Cardiac muscle cell (in vitro differentiated cells and primary cell): Measurements from ENCODE around the gene SND1. TPM values are rescaled to one million over a fixed set of nuclear protein-coding genes. Genes with fewer than 3 reads are reported as not detected.

ENCODE experiments used
- DNase-seq, 2 donors: peaks; one replicate each; pipeline versions ENCODE4 v3.0.0 to v3.0.0-alpha.2; 2010 to 2017; ENCODE audit warnings: low read depth in 1 of 2, low spot score in 1 of 2
- H3K27ac ChIP-seq: fragments of 200-600 bp; sonication (generic); 2 replicates; pipeline ENCODE4 v1.5.1; 2016
- H3K27me3 ChIP-seq: fragments of 200-600 bp; sonication (generic); 2 replicates; pipeline ENCODE4 v1.6.0; 2016; ENCODE audit warnings: control low read depth
- H3K36me3 ChIP-seq: fragments of 200-600 bp; sonication (generic); 2 replicates; pipeline ENCODE4 v1.5.1; 2016; ENCODE audit warnings: control low read depth
- H3K4me1 ChIP-seq: fragments of 200-600 bp; sonication (generic); 2 replicates; pipeline ENCODE4 v1.8.1; 2017; ENCODE audit warnings: low read depth, mild to moderate bottlenecking, mixed run types
- H3K4me3 ChIP-seq: fragments of 200-600 bp; sonication (generic); 2 replicates; pipeline ENCODE4 v1.5.1; 2016; ENCODE audit warnings: mild to moderate bottlenecking
- H3K9me3 ChIP-seq: fragments of 200-600 bp; sonication (generic); 2 replicates; pipeline ENCODE4 v1.5.1; 2017; ENCODE audit warnings: low read depth, mild to moderate bottlenecking, control low read depth
- polyA plus RNA-seq: library from polyadenylated mRNA; unstranded; fragments of >200 nt; fragmentation: Nextera tagmentation; extraction: Ambion mirVana; gene quantifications from 2 replicates; pipeline ENCODE4 v1.2.1, GENCODE V29; 2016
- total RNA-seq: library from RNA; depleted of rRNA; stranded (reverse); fragments of >200 nt; gene quantifications from 2 replicates; pipeline ENCODE4 v1.2.3, GENCODE V29; 2016
- TF ChIP-seq, protein P1 (sequence below): IDR thresholded peaks from 2 replicates; pipeline ENCODE4 v1.5.1; 2012; ENCODE audit warnings: low read depth, mild to moderate bottlenecking, low read length

Gene SND1
- total and polyA plus RNA-seq, 2 experiments from 2014 or later = 114 to 172 TPM

DNA sequence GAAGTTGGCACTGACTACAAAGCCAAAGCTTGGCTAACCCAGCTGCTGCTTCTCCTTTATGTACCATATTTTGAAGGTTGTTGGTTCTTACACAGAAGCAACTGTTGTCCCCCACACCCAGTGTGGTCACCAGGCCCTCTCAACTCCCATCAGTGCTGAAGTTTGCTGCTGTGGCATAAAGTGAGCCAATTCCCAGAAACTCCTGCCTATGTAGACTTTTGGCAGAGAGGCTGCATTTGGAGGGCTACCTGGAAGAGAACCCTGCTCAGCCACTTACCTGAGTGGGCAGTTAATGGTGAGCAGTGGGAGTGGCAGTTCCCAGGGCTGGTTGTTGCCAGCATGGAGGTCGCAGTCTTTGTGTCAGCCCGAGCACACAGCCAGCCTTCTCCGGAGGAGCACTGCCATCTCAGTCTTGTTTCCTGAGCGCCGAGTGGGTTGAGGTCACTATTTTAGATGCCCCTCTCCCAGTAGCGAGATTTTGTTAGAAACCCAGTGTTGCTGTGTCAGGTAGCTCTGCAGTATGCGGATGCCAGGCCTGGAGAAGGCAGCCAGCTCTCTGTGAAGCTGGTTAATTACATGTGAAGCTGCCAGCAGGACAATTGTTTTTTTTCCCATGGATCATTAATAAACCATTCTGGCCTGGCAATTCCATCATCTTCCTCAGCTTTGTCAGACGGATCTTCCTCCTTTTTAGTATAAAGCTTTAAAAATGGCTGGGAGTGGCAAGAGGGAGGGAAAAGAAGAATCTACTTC lies 354.7 kb downstream of the SND1 start:
- Histone ChIP-seq H3K27ac (no peak overlapping the region), H3K4me1 (peaks cover 75% of the 10 kb centered on the region), H3K27me3 (no peaks in the 10 kb centered on the region), H3K36me3 (no peaks in the 10 kb centered on the region), H3K4me3 (no peak overlapping the region), H3K9me3 (no peaks in the 10 kb centered on the region)
- DNase-seq = no peak
- TF ChIP-seq, protein P1, sequence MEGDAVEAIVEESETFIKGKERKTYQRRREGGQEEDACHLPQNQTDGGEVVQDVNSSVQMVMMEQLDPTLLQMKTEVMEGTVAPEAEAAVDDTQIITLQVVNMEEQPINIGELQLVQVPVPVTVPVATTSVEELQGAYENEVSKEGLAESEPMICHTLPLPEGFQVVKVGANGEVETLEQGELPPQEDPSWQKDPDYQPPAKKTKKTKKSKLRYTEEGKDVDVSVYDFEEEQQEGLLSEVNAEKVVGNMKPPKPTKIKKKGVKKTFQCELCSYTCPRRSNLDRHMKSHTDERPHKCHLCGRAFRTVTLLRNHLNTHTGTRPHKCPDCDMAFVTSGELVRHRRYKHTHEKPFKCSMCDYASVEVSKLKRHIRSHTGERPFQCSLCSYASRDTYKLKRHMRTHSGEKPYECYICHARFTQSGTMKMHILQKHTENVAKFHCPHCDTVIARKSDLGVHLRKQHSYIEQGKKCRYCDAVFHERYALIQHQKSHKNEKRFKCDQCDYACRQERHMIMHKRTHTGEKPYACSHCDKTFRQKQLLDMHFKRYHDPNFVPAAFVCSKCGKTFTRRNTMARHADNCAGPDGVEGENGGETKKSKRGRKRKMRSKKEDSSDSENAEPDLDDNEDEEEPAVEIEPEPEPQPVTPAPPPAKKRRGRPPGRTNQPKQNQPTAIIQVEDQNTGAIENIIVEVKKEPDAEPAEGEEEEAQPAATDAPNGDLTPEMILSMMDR = no peak

- TF ChIP-seq, protein P1 = no peak
- Histone ChIP-seq H3K9me3 (no peaks in the 10 kb centered on the region), H3K27ac (no peak overlapping the region), H3K27me3 (no peaks in the 10 kb centered on the region), H3K36me3 (no peaks in the 10 kb centered on the region), H3K4me3 (no peak overlapping the region), H3K4me1 (peaks cover 75% of the 10 kb centered on the region)
- DNase-seq = no peak
These were observed 355.3 kb downstream of the SND1 start for GRCh38 chr7:128007303-128007680.

GRCh38 chr7:128008141-128008540 lies 356.1 kb downstream of the SND1 start:
- no peaks in the 10 kb centered on the region for H3K9me3 ChIP-seq
- no peaks in the 10 kb centered on the region for H3K36me3 ChIP-seq
- H3K4me3 ChIP-seq = no peak overlapping the region
- H3K4me1 ChIP-seq = peaks cover 73% of the 10 kb centered on the region
- no peaks in the 10 kb centered on the region for H3K27me3 ChIP-seq
- TF ChIP-seq, protein P1 = no peak
- DNase-seq = no peak
- no peak overlapping the region for H3K27ac ChIP-seq

- H3K36me3 ChIP-seq = no peaks in the 10 kb centered on the region
- H3K27me3 ChIP-seq = no peaks in the 10 kb centered on the region
- H3K4me1 ChIP-seq = peaks cover 67% of the 10 kb centered on the region
- no peak for DNase-seq
- no peaks in the 10 kb centered on the region for H3K9me3 ChIP-seq
- no peak overlapping the region for H3K4me3 ChIP-seq
- TF ChIP-seq, protein P1 = no peak
- H3K27ac ChIP-seq = no peak overlapping the region
These were observed 356.8 kb downstream of the SND1 start for GRCh38 chr7:128008744-128009143.

DNA sequence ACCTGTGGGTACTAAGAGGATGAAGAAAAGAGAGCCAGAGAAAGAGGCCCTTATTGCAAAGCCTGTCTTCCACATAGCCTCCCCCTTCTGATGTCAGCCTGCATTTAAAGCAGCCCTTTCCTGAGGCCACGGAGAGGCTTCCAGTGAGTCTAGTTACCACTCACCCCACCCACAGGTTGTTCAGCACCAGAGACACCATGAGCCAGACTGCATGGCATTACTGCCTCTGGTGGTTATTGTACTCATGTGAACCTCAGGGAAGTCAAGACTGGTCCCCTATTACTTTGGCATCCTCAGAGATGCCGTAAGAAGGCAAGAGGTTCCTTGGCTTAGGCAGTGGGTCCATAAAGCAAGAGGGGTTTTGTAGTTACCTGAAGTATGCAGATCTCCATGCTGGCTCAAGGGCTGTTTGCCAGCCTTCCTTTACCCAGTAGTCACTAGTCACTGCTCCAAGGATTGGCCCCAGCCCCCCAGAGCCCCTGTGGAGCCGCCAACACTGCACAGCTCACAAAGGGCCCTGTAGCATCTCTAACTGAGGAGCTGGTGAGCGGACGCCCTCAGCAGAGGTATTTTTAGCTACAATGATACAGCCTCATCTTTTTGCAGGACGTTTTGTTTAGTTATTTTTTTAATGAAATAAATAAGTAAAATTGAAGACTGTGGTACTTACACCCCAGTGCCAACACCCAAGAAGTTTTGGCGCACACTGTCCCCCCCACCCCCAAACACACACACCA lies 358.6 kb downstream of the SND1 start:
- TF ChIP-seq, protein P1 = peak; percentile 12
- peak overlapping the region; percentile 21 for H3K27ac ChIP-seq
- no peak for DNase-seq
- no peak overlapping the region for H3K4me3 ChIP-seq
- H3K9me3 ChIP-seq = no peaks in the 10 kb centered on the region
- H3K36me3 ChIP-seq = no peaks in the 10 kb centered on the region
- H3K27me3 ChIP-seq = no peaks in the 10 kb centered on the region
- H3K4me1 ChIP-seq = peaks cover 62% of the 10 kb centered on the region
